Panc1 (cell line): ENCODE data around the gene PRKG1. TPM values are rescaled to one million over a fixed set of nuclear protein-coding genes. Genes with fewer than 3 reads are reported as not detected.

ENCODE experiments used
- ATAC-seq: fragments of 200-7000 bp; cut with Tn5 transposase; 2 replicates; pipeline ENCODE4 v1.9.1; 2020; ENCODE audit warnings: mild to moderate bottlenecking, moderate library complexity
- BruUV-seq: library from RNA; stranded (reverse); fragments of 400-500 nt; replicated peaks from 2 replicates; lab custom pipeline; 2021; lab: Mats Ljungman, UMichigan
- CTCF ChIA-PET: fragments of 300-600 bp; sonication (Branson Sonifier 250); formaldehyde crosslinking; loops from one replicate; lab custom pipeline; 2022; ENCODE audit warnings: antibody characterized with exemption; lab: Charles Lee
- POLR2A ChIA-PET: fragments of 300-600 bp; sonication (Branson Sonifier 250); formaldehyde crosslinking; loops from one replicate; lab custom pipeline; 2022; ENCODE audit warnings: antibody characterized with exemption; lab: Charles Lee
- DNase-seq: peaks from one replicate; pipeline ENCODE4 v3.0.0-alpha.2; 2010; ENCODE audit warnings: low read depth, low spot score
- H3K27ac ChIP-seq: 2 replicates; pipeline ENCODE4 v1.5.1; 2011; ENCODE audit warnings: mild to moderate bottlenecking, low read length, inconsistent platforms
- H3K27me3 ChIP-seq: fragments of 200-500 bp; sonication (Bioruptor generic); 2 replicates; pipeline ENCODE4 v1.6.0; 2014; ENCODE audit warnings: low read length, inconsistent platforms; ENCODE audit not compliant: control insufficient read depth, insufficient read depth
- H3K36me3 ChIP-seq: fragments of 200-500 bp; sonication (Bioruptor generic); 2 replicates; pipeline ENCODE4 v1.5.1; 2014; ENCODE audit warnings: inconsistent platforms, mild to moderate bottlenecking, low read length, moderate library complexity; ENCODE audit not compliant: control insufficient read depth, insufficient read depth
- H3K4me1 ChIP-seq: 2 replicates; pipeline ENCODE4 v1.5.1; 2011; ENCODE audit warnings: inconsistent platforms, mild to moderate bottlenecking, low read length, moderate library complexity; ENCODE audit not compliant: control insufficient read depth, insufficient read depth
- H3K4me3 ChIP-seq, 2 experiments: 2 replicates each; pipeline ENCODE4 v1.5.1; 2011 to 2012; ENCODE audit warnings: low read depth in 2 of 2, low read length in 2 of 2, mild to moderate bottlenecking in 2 of 2, inconsistent platforms in 1 of 2, moderate library complexity in 1 of 2
- H3K9me3 ChIP-seq: fragments of 200-500 bp; sonication (Bioruptor generic); 2 replicates; pipeline ENCODE4 v1.5.1; 2014; ENCODE audit warnings: low read depth, mild to moderate bottlenecking, inconsistent platforms, low read length, moderate library complexity; ENCODE audit not compliant: control insufficient read depth, insufficient read depth
- CTCF ChIP-seq: fragments of 450-650 bp; IDR thresholded peaks from 2 replicates; pipeline ENCODE4 v1.5.1; 2017; ENCODE audit warnings: mild to moderate bottlenecking
- POLR2AphosphoS5 ChIP-seq: IDR thresholded peaks from 2 replicates; pipeline ENCODE4 v1.6.1; 2012; ENCODE audit warnings: mild to moderate bottlenecking, low read depth, low read length, moderate library complexity
- REST ChIP-seq, 2 experiments: IDR thresholded peaks; 2 replicates each; pipeline ENCODE4 v1.6.1; 2011 to 2012; ENCODE audit warnings: low read depth in 2 of 2, control low read depth in 1 of 2, low read length in 1 of 2, mild to moderate bottlenecking in 1 of 2, moderate library complexity in 1 of 2; ENCODE audit not compliant: insufficient read depth in 1 of 2
- SIN3A ChIP-seq: IDR thresholded peaks from 2 replicates; pipeline ENCODE4 v1.6.1; 2012; ENCODE audit warnings: low read depth, mild to moderate bottlenecking, low read length, moderate library complexity, borderline replicate concordance; ENCODE audit not compliant: insufficient read depth
- TCF7L2 ChIP-seq: IDR thresholded peaks from 2 replicates; pipeline ENCODE4 v1.6.1; 2011; ENCODE audit warnings: mild to moderate bottlenecking, low read depth, low read length, inconsistent platforms
- in situ Hi-C: cut with HindIII; loops from 2 replicates; pipeline ENCODE4 v1.10.0; 2016; ENCODE audit warnings: low sequenced_read_pairs, low pct_unique_long_range_greater_than_20kb
- intact Hi-C: fragments of 100-400 bp; cut with micrococcal nuclease; formaldehyde crosslinking; loops from one replicate; pipeline ENCODE4 v1.10.0; 2022; ENCODE audit not compliant: unreplicated experiment
- total RNA-seq: library from RNA; stranded (reverse); gene quantifications from one replicate; pipeline ENCODE4 v1.2.1, GENCODE V29; 2021; ENCODE audit not compliant: unreplicated experiment

Gene PRKG1
- total RNA-seq, 1 experiment from 2014 or later, result 0.92 TPM

GRCh38 chr10:51377932-51378599 is 303.8 kb downstream of the PRKG1 start:
- POLR2A ChIA-PET, result no interaction called here
- ATAC-seq (no peak), DNase-seq (no peak)
- H3K36me3 ChIP-seq, result no peaks in the 10 kb centered on the region
- in situ Hi-C loops (no loop called here), intact Hi-C loops (no loop called here)
- no peak overlapping the region for H3K4me3 ChIP-seq
- CTCF ChIA-PET, result no interaction called here
- no peaks in the 10 kb centered on the region for H3K9me3 ChIP-seq
- no peaks in the 10 kb centered on the region for H3K4me1 ChIP-seq
- no peak for TF ChIP-seq POLR2AphosphoS5
- no peak for TF ChIP-seq SIN3A
- no peak for TF ChIP-seq REST (IDR thresholded peaks at IDR 0.05; ENCODE audit: insufficient read depth in 1 of 2, low read depth in 2 of 2, low read length in 1 of 2)
- no peak for TF ChIP-seq TCF7L2
- TF ChIP-seq CTCF, result no peak
- BruUV-seq, result no TSS peak
- H3K27ac ChIP-seq, result no peak overlapping the region
- no peaks in the 10 kb centered on the region for H3K27me3 ChIP-seq

- Histone ChIP-seq H3K4me3 (no peak overlapping the region), H3K27me3 (no peaks in the 10 kb centered on the region), H3K4me1 (no peaks in the 10 kb centered on the region), H3K36me3 (no peaks in the 10 kb centered on the region), H3K27ac (no peak overlapping the region), H3K9me3 (no peaks in the 10 kb centered on the region)
- POLR2A ChIA-PET, result no interaction called here
- BruUV-seq, result no TSS peak
- in situ Hi-C loops (no loop called here), intact Hi-C loops (loop anchor here (10.0 kb wide), 1 partner anchor 833 kb away; no protein-coding TSS in a partner anchor)
- CTCF ChIA-PET, result no interaction called here
- ATAC-seq, result no peak
- no peak for DNase-seq
- TF ChIP-seq TCF7L2, result no peak
- TF ChIP-seq SIN3A, result no peak
- no peak for TF ChIP-seq CTCF
These were observed 307.9 kb downstream of the PRKG1 start for GRCh38 chr10:51382181-51382580.
